IMR-90 (cell line): ENCODE data around the gene DGLUCY. TPM values are rescaled to one million over a fixed set of nuclear protein-coding genes. Genes with fewer than 3 reads are reported as not detected.
A peak's percentile ranks its signal among the peaks of the same experiment; 100 is the strongest.

ENCODE experiments used
- ATAC-seq: fragments of 200-7000 bp; cut with Tn5 transposase; 2 replicates; pipeline ENCODE4 v1.9.1; 2020; ENCODE audit warnings: low read depth, mild to moderate bottlenecking, moderate library complexity
- BruUV-seq: library from RNA; stranded (reverse); fragments of 400-500 nt; replicated peaks from 2 replicates; lab custom pipeline; 2021; lab: Mats Ljungman, UMichigan
- CTCF ChIA-PET: fragments of 300-600 bp; formaldehyde crosslinking; extraction: SDS; loops from one replicate; lab custom pipeline; 2021; ENCODE audit warnings: antibody characterized with exemption; lab: Yijun Ruan, JAX
- POLR2A ChIA-PET: fragments of 300-600 bp; sonication (Branson Sonifier 250); formaldehyde crosslinking; loops from one replicate; lab custom pipeline; 2022; ENCODE audit warnings: antibody characterized with exemption; ENCODE audit not compliant: unreplicated experiment; lab: Charles Lee
- DNase-seq: peaks from one replicate; pipeline ENCODE4 v3.0.0; 2013
- H2AFZ ChIP-seq: replicated peaks from 2 replicates; pipeline ENCODE3; 2013; ENCODE audit warnings: low read length, mild to moderate bottlenecking; ENCODE audit not compliant: poor library complexity
- H2AK5ac ChIP-seq: 2 replicates; pipeline ENCODE4 v1.6.1; 2013; ENCODE audit warnings: low read depth, low read length, inconsistent platforms
- H2AK9ac ChIP-seq: replicated peaks from 2 replicates; pipeline ENCODE3; 2013; ENCODE audit warnings: mild to moderate bottlenecking, low read depth, low read length, moderate library complexity; ENCODE audit not compliant: poor library complexity
- H2BK120ac ChIP-seq: 2 replicates; pipeline ENCODE4 v1.6.1; 2013; ENCODE audit warnings: low read depth, low read length, inconsistent platforms
- H2BK15ac ChIP-seq: 3 replicates; pipeline ENCODE4 v1.6.1; 2013; ENCODE audit warnings: low read depth, low read length, inconsistent platforms
- H2BK20ac ChIP-seq: 2 replicates; pipeline ENCODE4 v1.6.1; 2013; ENCODE audit warnings: low read depth, mild to moderate bottlenecking, inconsistent platforms, low read length, moderate library complexity
- H2BK5ac ChIP-seq: 2 replicates; pipeline ENCODE4 v1.6.1; 2013; ENCODE audit warnings: mild to moderate bottlenecking, low read depth, low read length, inconsistent platforms; ENCODE audit not compliant: poor library complexity, severe bottlenecking
- H3K14ac ChIP-seq: replicated peaks from 2 replicates; pipeline ENCODE4 v1.6.1; 2013; ENCODE audit warnings: low read depth, low read length, inconsistent platforms
- H3K18ac ChIP-seq: 2 replicates; pipeline ENCODE4 v1.6.1; 2013; ENCODE audit warnings: low read depth, low read length, control low read depth
- H3K23ac ChIP-seq: 2 replicates; pipeline ENCODE4 v1.6.1; 2013; ENCODE audit warnings: low read depth, low read length, inconsistent platforms
- H3K27ac ChIP-seq: 2 replicates; pipeline ENCODE4 v1.5.1; 2013; ENCODE audit warnings: mild to moderate bottlenecking, control low read depth, low read length; ENCODE audit not compliant: insufficient read depth
- H3K27me3 ChIP-seq: 2 replicates; pipeline ENCODE4 v1.6.1; 2013; ENCODE audit warnings: low read length; ENCODE audit not compliant: control insufficient read depth, insufficient read depth
- H3K36me3 ChIP-seq: 2 replicates; pipeline ENCODE4 v1.6.1; 2013; ENCODE audit warnings: low read length, mixed read lengths; ENCODE audit not compliant: control insufficient read depth, insufficient read depth
- H3K4ac ChIP-seq: 2 replicates; pipeline ENCODE4 v1.6.1; 2013; ENCODE audit warnings: low read depth, low read length, inconsistent platforms
- H3K4me1 ChIP-seq: 2 replicates; pipeline ENCODE4 v1.6.1; 2013; ENCODE audit warnings: low read length, mixed read lengths; ENCODE audit not compliant: control insufficient read depth, insufficient read depth
- H3K4me2 ChIP-seq: 2 replicates; pipeline ENCODE4 v1.6.1; 2013; ENCODE audit warnings: low read depth, mild to moderate bottlenecking, control low read depth, low read length, moderate library complexity
- H3K4me3 ChIP-seq: 2 replicates; pipeline ENCODE4 v1.5.1; 2013; ENCODE audit warnings: low read depth, mild to moderate bottlenecking, control low read depth, low read length, moderate library complexity; ENCODE audit not compliant: insufficient read depth
- H3K56ac ChIP-seq: 2 replicates; pipeline ENCODE4 v1.6.1; 2013; ENCODE audit warnings: low read length, inconsistent platforms; ENCODE audit not compliant: insufficient read depth; ENCODE audit errors: extremely low read depth
- H3K79me1 ChIP-seq, 2 experiments: 2 replicates each; pipeline ENCODE4 v1.6.1; 2013; ENCODE audit warnings: low read length in 2 of 2, inconsistent platforms in 1 of 2, low read depth in 1 of 2
- H3K9ac ChIP-seq: 2 replicates; pipeline ENCODE4 v1.6.1; 2013; ENCODE audit warnings: low read depth, low read length, control low read depth
- H3K9me1 ChIP-seq: 2 replicates; pipeline ENCODE4 v1.6.1; 2013; ENCODE audit warnings: low read length, inconsistent platforms; ENCODE audit not compliant: insufficient read depth
- H3K9me3 ChIP-seq: 2 replicates; pipeline ENCODE4 v1.6.1; 2013; ENCODE audit warnings: low read length; ENCODE audit not compliant: control insufficient read depth, insufficient read depth
- H4K20me1 ChIP-seq: 2 replicates; pipeline ENCODE4 v1.6.1; 2013; ENCODE audit warnings: low read length, inconsistent platforms; ENCODE audit not compliant: insufficient read depth
- H4K5ac ChIP-seq: 2 replicates; pipeline ENCODE4 v1.6.1; 2013; ENCODE audit warnings: mild to moderate bottlenecking, low read depth, low read length, control low read depth
- H4K8ac ChIP-seq, 2 experiments: 2 replicates each; pipeline ENCODE4 v1.6.1; 2013; ENCODE audit warnings: low read depth in 2 of 2, low read length in 2 of 2, control low read depth in 1 of 2, inconsistent platforms in 1 of 2
- H4K91ac ChIP-seq: 2 replicates; pipeline ENCODE4 v1.6.1; 2013; ENCODE audit warnings: low read depth, low read length, inconsistent platforms; ENCODE audit not compliant: insufficient read depth
- BHLHE40 ChIP-seq: fragments of 150-350 bp; IDR thresholded peaks from 2 replicates; pipeline ENCODE4 v1.6.1; 2016; ENCODE audit warnings: mild to moderate bottlenecking, low read depth, low read length
- CEBPB ChIP-seq: IDR thresholded peaks from 2 replicates; pipeline ENCODE4 v1.6.1; 2012; ENCODE audit warnings: low read depth, low read length, improper control_type of control experiment
- CHD1 ChIP-seq: IDR thresholded peaks from 2 replicates; pipeline ENCODE4 v1.6.1; 2012; ENCODE audit warnings: low read depth, low read length, improper control_type of control experiment
- CTCF ChIP-seq: conservative IDR thresholded peaks from 2 replicates; pipeline ENCODE4 v1.5.1; 2012; ENCODE audit warnings: mild to moderate bottlenecking, low read depth, low read length, improper control_type of control experiment
- ELK1 ChIP-seq: fragments of 150-350 bp; IDR thresholded peaks from 2 replicates; pipeline ENCODE4 v1.6.1; 2016; ENCODE audit warnings: low read depth, mild to moderate bottlenecking, low read length, moderate library complexity, borderline replicate concordance
- FOS ChIP-seq: fragments of 150-350 bp; IDR thresholded peaks from 2 replicates; pipeline ENCODE4 v1.6.1; 2016; ENCODE audit warnings: low read depth, low read length
- MAFK ChIP-seq: IDR thresholded peaks from 2 replicates; pipeline ENCODE4 v1.6.1; 2012; ENCODE audit warnings: low read depth, low read length, improper control_type of control experiment
- MAZ ChIP-seq: IDR thresholded peaks from 2 replicates; pipeline ENCODE4 v1.6.1; 2012; ENCODE audit warnings: low read depth, mild to moderate bottlenecking, low read length, improper control_type of control experiment, moderate library complexity, borderline replicate concordance
- MXI1 ChIP-seq: IDR thresholded peaks from 2 replicates; pipeline ENCODE4 v1.6.1; 2012; ENCODE audit warnings: low read depth, mild to moderate bottlenecking, low read length, moderate library complexity, borderline replicate concordance
- NFE2L2 ChIP-seq: fragments of 150-350 bp; IDR thresholded peaks from 2 replicates; pipeline ENCODE4 v1.6.1; 2016; ENCODE audit warnings: low read depth, mild to moderate bottlenecking, low read length
- POLR2A ChIP-seq: IDR thresholded peaks from 2 replicates; pipeline ENCODE4 v1.6.1; 2012; ENCODE audit warnings: mild to moderate bottlenecking, low read depth, low read length
- RAD21 ChIP-seq: IDR thresholded peaks from 2 replicates; pipeline ENCODE4 v1.6.1; 2012; ENCODE audit warnings: low read length, improper control_type of control experiment
- RCOR1 ChIP-seq: IDR thresholded peaks from 2 replicates; pipeline ENCODE4 v1.6.1; 2012; ENCODE audit warnings: mild to moderate bottlenecking, low read length, improper control_type of control experiment; ENCODE audit not compliant: insufficient replicate concordance
- RFX5 ChIP-seq: IDR thresholded peaks from 2 replicates; pipeline ENCODE4 v1.8.0; 2012; ENCODE audit warnings: low read depth, mild to moderate bottlenecking, low read length, moderate library complexity
- SMC3 ChIP-seq: fragments of 150-350 bp; IDR thresholded peaks from 2 replicates; pipeline ENCODE4 v1.6.1; 2016; ENCODE audit warnings: low read depth, mild to moderate bottlenecking, antibody characterized with exemption, low read length, moderate library complexity
- WGBS, 2 experiments: methylation state at CpG; one replicate each; pipeline versions ENCODE4 v1.1.5 to v1.1.7; 2013; ENCODE audit warnings: missing lambda C conversion rate in 2 of 2; ENCODE audit not compliant: insufficient read length in 1 of 2; ENCODE audit errors: extremely low coverage in 2 of 2; 5-methylcytosine and 5-hydroxymethylcytosine counted together
- dilution Hi-C: fragments of 300-500 bp; cut with HindIII; formaldehyde crosslinking; loops from one replicate; pipeline ENCODE4 v1.14.3; 2018; ENCODE audit warnings: low sequenced_read_pairs; ENCODE audit not compliant: unreplicated experiment
- in situ Hi-C: fragments of 300-500 bp; cut with MboI; formaldehyde crosslinking; loops from 3 replicates; pipeline ENCODE4 v1.14.3; 2019; ENCODE audit warnings: low sequenced_read_pairs, inconsistent platforms, mixed read lengths
- intact Hi-C: fragments of 100-400 bp; cut with micrococcal nuclease; formaldehyde crosslinking; loops from 2 replicates; pipeline ENCODE4 v1.10.0; 2022
- polyA plus RNA-seq, 3 experiments: library from polyadenylated mRNA; depleted of rRNA; stranded (reverse); fragments of >200 nt; gene quantifications; 2 replicates each; pipeline ENCODE4 v1.2.3, GENCODE V29; 2012; ENCODE audit warnings: low replicate concordance in 1 of 3
- total RNA-seq: library from RNA; depleted of rRNA; stranded (reverse); fragments of >200 nt; gene quantifications from 2 replicates; pipeline ENCODE4 v1.2.3, GENCODE V29; 2012

Gene DGLUCY
- total and polyA plus RNA-seq, 2 of the 4 experiments (the other 2 are of a cell fraction) = 8.5 to 13.3 TPM

GRCh38 chr14:91269076-91269991, 155.5 kb downstream of the DGLUCY start:
- Histone ChIP-seq H3K9ac (no peak overlapping the region), H3K9me1 (no peaks in the 10 kb centered on the region), H2BK120ac (no peak overlapping the region), H4K91ac (no peak overlapping the region), H3K4me2 (no peak overlapping the region), H3K79me1 (no peaks in the 10 kb centered on the region), H3K56ac (no peak overlapping the region), H2BK5ac (no peak overlapping the region), H4K20me1 (no peaks in the 10 kb centered on the region), H2AK5ac (no peak overlapping the region), H3K23ac (no peak overlapping the region), H3K14ac (no peak overlapping the region), H4K5ac (no peak overlapping the region), H2AFZ (peak overlapping the region; percentile 53), H2BK15ac (no peak overlapping the region), H3K4me1 (no peaks in the 10 kb centered on the region; the same call in 1 of the 2 replicates), H3K4me3 (no peak overlapping the region), H2AK9ac (no peak overlapping the region), H3K27me3 (peaks cover 29% of the 10 kb centered on the region), H3K4ac (no peak overlapping the region), H3K27ac (no peak overlapping the region), H3K9me3 (no peaks in the 10 kb centered on the region), H2BK20ac (no peak overlapping the region), H4K8ac (no peak overlapping the region), H3K36me3 (no peaks in the 10 kb centered on the region), H3K18ac (no peak overlapping the region)
- dilution Hi-C loops (no loop called here), intact Hi-C loops (no loop called here), in situ Hi-C loops (no loop called here)
- no TSS peak for BruUV-seq
- ChIA-PET POLR2A (no interaction called here), CTCF (no interaction called here)
- DNase-seq = no peak
- peak; percentile 14; the same call in 1 of the 2 replicates for ATAC-seq
- TF ChIP-seq RCOR1 = no peak
- no peak for TF ChIP-seq CEBPB
- TF ChIP-seq NFE2L2 = no peak
- no peak for TF ChIP-seq CHD1
- TF ChIP-seq FOS = no peak
- no peak for TF ChIP-seq RAD21
- TF ChIP-seq ELK1 = no peak
- TF ChIP-seq BHLHE40 = no peak
- no peak for TF ChIP-seq MAFK
- TF ChIP-seq MAZ = no peak
- TF ChIP-seq RFX5 = no peak
- no peak for TF ChIP-seq CTCF
- TF ChIP-seq SMC3 = no peak
- TF ChIP-seq POLR2A = no peak
- no peak for TF ChIP-seq MXI1
- WGBS, 2 experiments = 42% methylated on average over 9 of the region's 24 CpGs; no CpG with 5 or more reads in 1 of the 2 experiments
